ENCODE measurements around the gene GYS2. TPM values are rescaled to one million over a fixed set of nuclear protein-coding genes. Genes with fewer than 3 reads are reported as not detected.

GYS2 gene
- total and polyA plus RNA-seq, 9 donors: 0.12 to 0.86 (median 0.28) TPM; not detected in 3

Other genes with a start within 250 kb of the GYS2 start
- gene IAPP, start 231.9 kb downstream of the GYS2 start, total RNA-seq: not detected
- gene IAPP, start 231.9 kb downstream of the GYS2 start, polyA plus RNA-seq (ENCODE audit: insufficient read depth in 1 of 8, insufficient read length in 8 of 8, low replicate concordance in 1 of 8): not detected
- gene PYROXD1, start 167.2 kb downstream of the GYS2 start, total RNA-seq: 8.9 TPM
- 10 to 100 TPM in 7 of 8 donors, 1 to 10 TPM in 1; 9.4 to 17.9 (median 15.0) TPM for gene PYROXD1, start 167.2 kb downstream of the GYS2 start, polyA plus RNA-seq (ENCODE audit: insufficient read depth in 1 of 8, insufficient read length in 8 of 8, low replicate concordance in 1 of 8)
- gene RECQL, start 103.2 kb downstream of the GYS2 start, total RNA-seq: 45.8 TPM
- 10 to 100 TPM; 16.1 to 38.1 (median 29.6) TPM for gene RECQL, start 103.2 kb downstream of the GYS2 start, polyA plus RNA-seq (ENCODE audit: insufficient read depth in 1 of 8, insufficient read length in 8 of 8, low replicate concordance in 1 of 8)
- gene GOLT1B, start 103.1 kb downstream of the GYS2 start, total RNA-seq: 41.0 TPM
- 10 to 100 TPM; 29.3 to 50.4 (median 39.3) TPM for gene GOLT1B, start 103.1 kb downstream of the GYS2 start, polyA plus RNA-seq (ENCODE audit: insufficient read depth in 1 of 8, insufficient read length in 8 of 8, low replicate concordance in 1 of 8)
- 12.9 TPM for gene SPX, start 78.6 kb downstream of the GYS2 start, total RNA-seq
- gene SPX, start 78.6 kb downstream of the GYS2 start, polyA plus RNA-seq (ENCODE audit: insufficient read depth in 1 of 8, insufficient read length in 8 of 8, low replicate concordance in 1 of 8): 10 to 100 TPM; 17.8 to 31.2 (median 20.1) TPM
- gene LDHB, start 53.0 kb upstream of the GYS2 start, total RNA-seq: 640 TPM
- gene LDHB, start 53.0 kb upstream of the GYS2 start, polyA plus RNA-seq (ENCODE audit: insufficient read depth in 1 of 8, insufficient read length in 8 of 8, low replicate concordance in 1 of 8): 100 to 1,000 TPM; 638 to 922 (median 703) TPM
- 38.7 TPM for gene KCNJ8, start 169.9 kb upstream of the GYS2 start, total RNA-seq
- 10 to 100 TPM; 23.7 to 37.6 (median 29.8) TPM for gene KCNJ8, start 169.9 kb upstream of the GYS2 start, polyA plus RNA-seq (ENCODE audit: insufficient read depth in 1 of 8, insufficient read length in 8 of 8, low replicate concordance in 1 of 8)

Data from muscle of leg (tissue), 9 donors.